ENCODE results near the gene TEX14.
"Not testable (repeated sequence)": the region's sequence is repeated elsewhere in the genome, so short reads cannot be mapped to it uniquely, and the experiment has no call there.

Gene TEX14

DNA sequence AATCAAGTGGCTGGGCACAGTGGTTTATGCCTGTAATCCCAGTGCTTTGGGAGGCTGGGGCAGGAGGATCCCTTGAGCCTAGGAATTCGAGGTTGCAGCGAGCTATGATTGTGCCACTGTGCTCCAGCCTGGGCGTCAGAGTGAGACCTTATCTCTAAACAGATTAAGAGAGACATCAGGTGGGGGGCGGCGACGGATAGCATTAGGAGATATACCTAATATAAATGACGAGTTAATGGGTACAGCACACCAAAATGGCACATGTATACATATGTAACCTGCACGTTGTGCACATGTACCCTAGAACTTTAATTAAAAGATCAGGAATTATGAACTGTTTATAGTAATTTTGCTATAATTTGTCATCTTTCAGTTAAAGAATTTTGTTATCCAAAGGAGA is 10.9 kb upstream of the TEX14 start:
- peaks cover 28% of the 10 kb centered on the region for H3K4me1 Mint-ChIP-seq (ENCODE audit: low read depth)
- peak overlapping the region; percentile 69 for H3K27ac Mint-ChIP-seq
- no peaks in the 10 kb centered on the region for H3K9me3 Mint-ChIP-seq
- DNase-seq (ENCODE audit: low spot score) = no peak
- H3K36me3 Mint-ChIP-seq (ENCODE audit: low read depth) = peaks cover 34% of the 10 kb centered on the region
- no peak overlapping the region for H3K4me3 Mint-ChIP-seq
- H3K27me3 Mint-ChIP-seq (ENCODE audit: low read depth) = no peaks in the 10 kb centered on the region

DNA sequence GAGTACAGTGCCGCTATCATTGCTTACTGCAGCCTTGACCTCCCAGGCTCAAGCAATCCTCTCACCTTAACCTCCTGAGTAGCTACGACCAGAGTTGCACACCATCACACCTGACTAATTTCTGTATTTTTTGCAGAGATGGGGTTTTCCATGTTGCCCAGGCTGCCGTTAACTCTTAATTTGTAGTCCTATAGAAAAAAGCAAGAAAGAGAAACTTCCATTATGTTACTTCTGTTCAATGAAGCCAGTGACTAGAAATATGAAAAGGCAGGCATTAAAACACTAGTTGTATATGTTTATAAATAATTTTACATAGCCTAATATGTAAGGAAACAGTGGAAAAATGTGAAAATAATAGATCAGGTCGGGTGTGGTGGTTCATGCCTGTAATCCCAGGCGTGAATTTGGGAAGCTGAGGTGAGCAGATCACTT is 10.2 kb upstream of the TEX14 start:
- peak; percentile 37 for DNase-seq (ENCODE audit: low spot score)
- Mint-ChIP-seq H3K9me3 (no peaks in the 10 kb centered on the region), H3K4me1 (ENCODE audit: low read depth) (peaks cover 27% of the 10 kb centered on the region), H3K27ac (peak overlapping the region; percentile 69), H3K27me3 (ENCODE audit: low read depth) (no peaks in the 10 kb centered on the region), H3K36me3 (ENCODE audit: low read depth) (peaks cover 36% of the 10 kb centered on the region), H3K4me3 (peak overlapping the region; percentile 13)

DNA sequence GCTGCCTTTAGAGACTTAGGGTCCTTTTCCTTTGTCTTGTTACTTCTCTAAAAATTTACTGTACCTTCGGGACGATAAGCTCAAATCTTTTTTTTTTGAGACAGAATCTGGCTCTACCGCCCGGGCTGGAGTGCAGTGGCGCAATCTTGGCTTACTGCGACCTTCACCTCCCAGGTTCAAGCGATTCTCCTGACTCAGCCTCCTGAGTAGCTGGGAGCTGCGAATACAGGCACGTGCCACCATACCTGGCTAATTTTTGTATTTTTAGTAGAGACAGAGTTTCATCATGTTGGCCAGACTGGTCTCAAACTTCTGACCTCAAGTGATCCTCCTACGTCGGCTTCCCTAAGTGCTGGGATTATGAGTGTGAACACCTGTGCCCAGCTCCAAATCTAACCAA is 7.9 kb upstream of the TEX14 start:
- H3K27me3 Mint-ChIP-seq (ENCODE audit: low read depth) = no peaks in the 10 kb centered on the region
- H3K4me1 Mint-ChIP-seq (ENCODE audit: low read depth) = peaks cover 23% of the 10 kb centered on the region
- no peak for DNase-seq (ENCODE audit: low spot score)
- no peaks in the 10 kb centered on the region for H3K9me3 Mint-ChIP-seq
- peaks cover 33% of the 10 kb centered on the region for H3K36me3 Mint-ChIP-seq (ENCODE audit: low read depth)
- H3K27ac Mint-ChIP-seq = no peak overlapping the region
- H3K4me3 Mint-ChIP-seq = no peak overlapping the region

DNA sequence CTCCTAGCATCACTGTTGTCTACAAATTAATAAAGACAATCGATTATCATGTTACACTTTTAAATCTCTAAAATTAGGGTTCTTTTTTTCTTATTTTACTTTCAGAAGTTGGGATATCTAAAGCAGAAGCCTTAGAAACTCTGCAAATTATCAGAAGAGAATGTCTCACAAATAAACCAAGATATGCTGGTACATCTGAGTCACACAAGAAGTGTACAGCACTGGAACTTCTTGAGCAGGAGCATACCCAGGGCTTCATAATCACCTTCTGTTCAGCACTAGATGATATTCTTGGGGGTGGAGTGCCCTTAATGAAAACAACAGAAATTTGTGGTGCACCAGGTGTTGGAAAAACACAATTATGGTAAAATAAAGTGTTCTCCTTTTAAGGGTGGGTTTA is 3.0 kb upstream of the TEX14 start:
- no peaks in the 10 kb centered on the region for H3K27me3 Mint-ChIP-seq (ENCODE audit: low read depth)
- DNase-seq (ENCODE audit: low spot score) = no peak
- peaks cover 25% of the 10 kb centered on the region for H3K4me1 Mint-ChIP-seq (ENCODE audit: low read depth)
- H3K9me3 Mint-ChIP-seq = peaks cover 4% of the 10 kb centered on the region
- peaks cover 33% of the 10 kb centered on the region for H3K36me3 Mint-ChIP-seq (ENCODE audit: low read depth)
- no peak overlapping the region for H3K27ac Mint-ChIP-seq
- peak overlapping the region; percentile 54 for H3K4me3 Mint-ChIP-seq

DNA sequence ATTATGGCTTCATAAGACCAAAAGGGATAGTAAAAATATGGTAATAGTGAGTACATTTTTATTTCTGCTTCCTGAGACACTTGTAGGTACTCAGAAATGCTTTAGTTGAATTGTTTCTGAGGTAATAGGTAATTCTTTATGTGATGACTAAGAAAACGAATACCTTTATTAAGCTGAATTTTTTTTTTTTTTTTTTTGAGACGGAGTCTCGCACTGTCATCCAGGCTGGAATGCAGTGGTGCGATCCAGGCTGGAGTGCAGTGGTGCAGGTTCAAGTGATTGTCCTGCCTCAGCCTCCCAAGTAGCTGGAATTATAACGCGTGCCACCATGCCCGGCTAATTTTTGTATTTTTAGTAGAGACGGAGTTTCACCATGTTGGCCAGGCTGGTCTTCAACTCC is 2.5 kb upstream of the TEX14 start:
- no peaks in the 10 kb centered on the region for H3K27me3 Mint-ChIP-seq (ENCODE audit: low read depth)
- H3K27ac Mint-ChIP-seq = no peak overlapping the region
- H3K9me3 Mint-ChIP-seq = peaks cover 4% of the 10 kb centered on the region
- H3K4me3 Mint-ChIP-seq = peak overlapping the region; percentile 92
- peaks cover 28% of the 10 kb centered on the region for H3K36me3 Mint-ChIP-seq (ENCODE audit: low read depth)
- peaks cover 23% of the 10 kb centered on the region for H3K4me1 Mint-ChIP-seq (ENCODE audit: low read depth)
- DNase-seq (ENCODE audit: low spot score) = no peak

DNA sequence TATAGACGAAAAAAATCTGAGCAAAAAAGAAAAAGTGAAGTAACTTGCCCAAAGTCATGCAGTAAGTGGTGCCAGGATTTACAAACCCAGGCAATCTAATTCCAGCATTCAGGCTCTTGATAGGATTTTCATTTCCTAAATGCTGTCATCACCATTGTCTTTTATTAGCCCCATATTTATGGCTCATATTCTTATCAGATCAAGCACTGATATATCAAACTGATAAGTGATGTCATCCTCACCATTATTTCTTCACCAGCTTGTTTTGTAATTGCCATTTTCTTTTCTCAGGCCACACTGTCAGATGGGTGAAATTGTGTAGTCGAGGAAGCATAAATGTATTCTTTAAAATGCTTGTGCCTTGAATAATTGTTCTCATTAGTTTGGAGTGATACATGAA is 1.9 kb upstream of the TEX14 start:
- H3K27me3 Mint-ChIP-seq (ENCODE audit: low read depth) = no peaks in the 10 kb centered on the region
- H3K9me3 Mint-ChIP-seq = peaks cover 4% of the 10 kb centered on the region
- H3K36me3 Mint-ChIP-seq (ENCODE audit: low read depth) = peaks cover 25% of the 10 kb centered on the region
- H3K4me1 Mint-ChIP-seq (ENCODE audit: low read depth) = peaks cover 23% of the 10 kb centered on the region
- H3K27ac Mint-ChIP-seq = peak overlapping the region; percentile 94
- DNase-seq (ENCODE audit: low spot score) = no peak
- H3K4me3 Mint-ChIP-seq = peak overlapping the region; percentile 92

DNA sequence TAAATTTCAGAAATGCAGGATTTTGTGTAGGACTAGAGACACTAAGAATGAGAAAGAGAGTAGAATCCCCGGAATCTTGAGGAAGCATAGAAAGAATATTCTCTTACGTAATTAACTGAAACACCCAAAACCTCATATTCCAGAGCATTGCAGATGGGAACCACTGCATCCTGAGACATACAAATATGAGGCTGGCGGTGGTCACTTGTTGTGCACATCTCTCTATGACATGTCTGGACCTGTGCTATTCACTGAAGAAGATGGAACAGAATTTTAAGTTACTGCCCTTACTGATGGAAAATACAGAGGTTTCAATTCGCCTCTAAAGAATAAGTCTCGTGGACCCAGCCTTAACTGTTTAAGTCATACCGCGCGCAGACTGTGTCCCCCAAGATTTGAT is 1.4 kb upstream of the TEX14 start:
- peaks cover 23% of the 10 kb centered on the region for H3K4me1 Mint-ChIP-seq (ENCODE audit: low read depth)
- peak overlapping the region; percentile 92 for H3K4me3 Mint-ChIP-seq
- peaks cover 25% of the 10 kb centered on the region for H3K36me3 Mint-ChIP-seq (ENCODE audit: low read depth)
- no peaks in the 10 kb centered on the region for H3K27me3 Mint-ChIP-seq (ENCODE audit: low read depth)
- no peak for DNase-seq (ENCODE audit: low spot score)
- peaks cover 4% of the 10 kb centered on the region for H3K9me3 Mint-ChIP-seq
- peak overlapping the region; percentile 94 for H3K27ac Mint-ChIP-seq

DNA sequence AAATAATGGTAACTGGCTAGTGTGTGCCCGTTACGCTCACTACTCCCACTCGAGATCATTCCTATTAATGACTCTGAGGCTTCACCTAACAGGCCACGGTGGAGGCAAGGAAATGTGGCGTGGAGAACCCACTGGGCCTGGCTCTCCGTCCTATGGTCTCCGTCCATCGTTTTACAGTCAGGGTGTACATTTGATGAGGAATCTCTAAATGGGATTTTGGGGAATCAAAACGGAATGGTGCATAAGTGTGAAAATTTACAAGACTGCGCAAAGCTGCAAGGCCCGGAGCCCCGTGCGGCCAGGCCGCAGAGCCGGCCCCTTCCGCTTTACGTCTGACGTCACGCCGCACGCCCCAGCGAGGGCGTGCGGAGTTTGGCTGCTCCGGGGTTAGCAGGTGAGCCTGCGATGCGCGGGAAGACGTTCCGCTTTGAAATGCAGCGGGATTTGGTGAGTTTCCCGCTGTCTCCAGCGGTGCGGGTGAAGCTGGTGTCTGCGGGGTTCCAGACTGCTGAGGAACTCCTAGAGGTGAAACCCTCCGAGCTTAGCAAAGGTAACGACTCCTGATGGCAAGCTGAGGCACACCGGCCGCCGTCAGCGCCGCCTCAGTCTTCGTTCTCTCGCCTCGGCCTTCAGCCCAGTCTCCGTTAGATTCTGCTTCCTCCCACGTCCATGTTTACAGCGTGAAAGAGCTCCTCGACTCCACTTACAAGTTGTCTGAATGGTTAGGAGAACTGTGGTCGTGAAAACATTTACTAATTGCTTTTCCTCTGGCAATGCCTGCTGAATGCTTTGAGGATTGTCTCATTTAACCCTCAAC is 602 bp upstream of the TEX14 start, which contains the start of gene RAD51C:
TSS of gene RAD51C (plus strand) at position 364 of the 817 bp plus-strand sequence. CDS start at position 406, 42 bp downstream.
- Mint-ChIP-seq H3K4me1 (ENCODE audit: low read depth) (peaks cover 23% of the 10 kb centered on the region), H3K27ac (peak within 1 kb of the TSS; percentile 94), H3K36me3 (ENCODE audit: low read depth) (peaks cover 25% of the 10 kb centered on the region), H3K9me3 (peaks cover 4% of the 10 kb centered on the region), H3K4me3 (peak within 1 kb of the TSS; percentile 92), H3K27me3 (ENCODE audit: low read depth) (no peaks in the 10 kb centered on the region)
- DNase-seq (ENCODE audit: low spot score) = peak; percentile 88

DNA sequence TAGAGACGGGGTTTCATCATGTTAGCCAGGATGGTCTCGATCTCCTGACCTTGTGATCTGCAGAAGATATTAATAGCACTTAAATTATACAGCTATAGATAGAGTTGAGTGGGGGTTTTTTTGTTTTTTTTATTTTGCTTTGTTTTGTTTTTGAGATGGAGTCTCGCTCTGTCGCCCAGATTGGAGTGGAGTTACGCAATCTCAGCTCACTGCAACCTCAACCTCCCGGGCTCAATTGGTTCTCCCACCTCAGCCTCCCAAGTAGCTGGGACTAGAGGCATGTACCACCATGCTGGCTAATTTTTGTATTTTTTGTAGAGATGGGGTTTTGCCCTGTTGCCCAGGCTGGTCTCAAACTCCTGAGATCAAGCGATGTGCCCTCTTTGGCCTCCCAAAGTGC is 1.8 kb downstream of the TEX14 start:
- H3K27me3 Mint-ChIP-seq (ENCODE audit: low read depth); H3K9me3 Mint-ChIP-seq; H3K27ac Mint-ChIP-seq; H3K4me3 Mint-ChIP-seq; DNase-seq (ENCODE audit: low spot score): not testable (repeated sequence)
- H3K36me3 Mint-ChIP-seq (ENCODE audit: low read depth) = peaks cover 15% of the 10 kb centered on the region
- H3K4me1 Mint-ChIP-seq (ENCODE audit: low read depth) = peaks cover 16% of the 10 kb centered on the region

DNA sequence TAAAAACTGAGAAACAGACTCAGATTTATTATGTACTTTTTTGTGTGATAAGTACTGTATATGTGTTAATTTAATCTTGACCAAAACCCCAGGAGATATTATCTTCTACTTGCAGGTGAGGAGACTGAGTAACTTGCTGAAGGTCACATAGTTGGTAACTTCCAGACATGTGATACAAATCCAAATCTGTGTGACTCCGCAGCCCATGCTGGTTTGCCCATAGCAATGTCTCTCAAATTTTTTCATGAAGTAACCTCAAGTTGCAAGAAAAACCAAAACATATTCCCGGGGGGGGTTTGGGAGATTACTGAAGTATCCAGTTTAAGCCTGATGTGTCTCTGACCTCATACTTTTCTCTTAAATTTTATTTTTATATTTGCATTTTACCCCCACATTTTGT is 3.3 kb downstream of the TEX14 start:
- no peak for DNase-seq (ENCODE audit: low spot score)
- Mint-ChIP-seq H3K4me1 (ENCODE audit: low read depth) (peaks cover 10% of the 10 kb centered on the region), H3K4me3 (no peak overlapping the region), H3K27me3 (ENCODE audit: low read depth) (no peaks in the 10 kb centered on the region), H3K36me3 (ENCODE audit: low read depth) (peaks cover 9% of the 10 kb centered on the region), H3K27ac (no peak overlapping the region), H3K9me3 (peaks cover 4% of the 10 kb centered on the region)

DNA sequence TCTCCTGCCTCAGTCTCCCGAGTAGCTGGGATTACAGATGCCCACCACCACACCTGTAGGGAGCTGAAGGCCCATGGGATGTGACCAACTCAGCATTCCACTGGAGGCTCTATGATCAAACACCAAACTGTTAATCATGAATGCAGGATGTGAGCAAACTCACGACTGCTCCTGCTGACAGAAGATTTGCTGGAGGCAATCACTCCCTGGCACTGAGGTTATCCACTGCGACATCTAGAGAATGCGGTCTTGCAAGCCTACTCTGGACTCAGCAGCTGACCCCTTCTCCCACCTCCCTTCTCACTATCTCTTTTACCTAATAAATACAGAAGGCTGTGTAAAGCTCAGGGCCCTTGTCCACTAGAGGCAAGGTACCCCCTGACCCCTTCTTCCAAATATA is 4.9 kb downstream of the TEX14 start:
- no peaks in the 10 kb centered on the region for H3K4me1 Mint-ChIP-seq (ENCODE audit: low read depth)
- H3K4me3 Mint-ChIP-seq = no peak overlapping the region
- H3K27me3 Mint-ChIP-seq (ENCODE audit: low read depth) = no peaks in the 10 kb centered on the region
- DNase-seq (ENCODE audit: low spot score) = no peak
- no peaks in the 10 kb centered on the region for H3K36me3 Mint-ChIP-seq (ENCODE audit: low read depth)
- peaks cover 1% of the 10 kb centered on the region for H3K9me3 Mint-ChIP-seq
- no peak overlapping the region for H3K27ac Mint-ChIP-seq

DNA sequence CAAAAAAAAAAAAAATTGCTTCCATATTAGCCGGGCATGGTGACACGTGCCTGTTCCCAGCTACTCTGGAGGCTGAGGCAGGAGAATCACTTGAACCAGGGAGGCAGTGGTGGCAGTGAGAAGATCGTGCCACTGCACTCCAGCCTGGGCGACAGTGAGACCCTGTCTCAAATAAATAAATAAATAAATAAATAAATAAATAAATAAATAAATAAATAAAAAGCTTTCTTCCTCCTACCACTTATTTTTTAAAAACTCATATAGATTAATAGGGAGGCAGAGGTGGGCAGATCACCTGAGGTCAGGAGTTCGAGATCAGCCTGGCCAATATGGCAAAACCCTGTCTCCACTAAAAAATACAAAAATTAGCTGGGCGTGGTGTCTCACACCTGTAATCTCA is 7.4 kb downstream of the TEX14 start:
- H3K27me3 Mint-ChIP-seq (ENCODE audit: low read depth) = not testable (repeated sequence)

DNA sequence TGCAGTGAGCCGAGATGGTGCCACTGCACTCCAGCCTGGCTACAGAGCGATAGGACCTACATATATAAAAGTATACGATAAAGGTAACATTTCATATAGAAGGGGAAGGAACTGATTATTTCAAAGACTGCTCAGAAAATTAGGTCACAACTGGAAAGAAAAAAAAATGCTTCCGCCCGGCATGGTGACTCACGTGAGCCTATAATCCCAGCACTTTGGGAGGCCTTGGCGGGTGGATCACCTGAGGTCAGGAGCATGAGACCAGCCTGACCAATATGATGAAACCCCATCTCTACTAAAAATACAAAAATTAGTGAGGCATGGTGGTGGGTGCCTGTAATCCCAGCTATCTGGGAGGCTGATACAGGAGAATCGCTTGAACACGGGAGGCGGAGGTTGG is 7.8 kb downstream of the TEX14 start:
- Mint-ChIP-seq H3K9me3 (no peaks in the 10 kb centered on the region), H3K4me1 (ENCODE audit: low read depth) (no peaks in the 10 kb centered on the region), H3K27ac (no peak overlapping the region), H3K4me3 (no peak overlapping the region), H3K27me3 (ENCODE audit: low read depth) (peaks cover 5% of the 10 kb centered on the region), H3K36me3 (ENCODE audit: low read depth) (no peaks in the 10 kb centered on the region)
- no peak for DNase-seq (ENCODE audit: low spot score)

More for the DNA sequence above, 7.4 kb downstream of the TEX14 start:
- not testable (repeated sequence) for H3K36me3 Mint-ChIP-seq (ENCODE audit: low read depth); H3K9me3 Mint-ChIP-seq; H3K4me3 Mint-ChIP-seq; H3K4me1 Mint-ChIP-seq (ENCODE audit: low read depth); DNase-seq (ENCODE audit: low spot score); H3K27ac Mint-ChIP-seq

DNA sequence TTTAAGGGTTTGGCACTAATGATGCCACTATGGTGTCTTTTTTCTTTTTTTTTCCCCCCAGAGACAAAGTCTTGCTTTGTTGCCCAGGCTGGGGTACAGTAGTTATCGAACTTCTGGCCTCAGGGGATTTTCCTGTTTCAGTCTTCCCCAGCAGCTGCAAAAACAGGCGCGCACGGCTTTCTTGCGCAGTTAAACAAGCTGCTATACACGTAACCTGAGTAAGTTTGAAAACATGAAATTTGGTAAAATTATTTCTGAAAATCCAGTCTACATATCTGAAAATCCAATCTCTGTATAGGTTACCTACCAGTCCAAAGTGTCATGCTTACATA is 11.8 kb downstream of the TEX14 start:
- Mint-ChIP-seq H3K9me3 (no peaks in the 10 kb centered on the region), H3K4me3 (no peak overlapping the region), H3K36me3 (ENCODE audit: low read depth) (no peaks in the 10 kb centered on the region), H3K4me1 (ENCODE audit: low read depth) (no peaks in the 10 kb centered on the region), H3K27ac (no peak overlapping the region), H3K27me3 (ENCODE audit: low read depth) (peaks cover 7% of the 10 kb centered on the region)
- DNase-seq (ENCODE audit: low spot score) = no peak
